GM21825 (cell line): ENCODE measurements around the gene RIMBP3B.
"Not testable (repeated sequence)": the region's sequence is repeated elsewhere in the genome, so short reads cannot be mapped to it uniquely, and the experiment has no call there.

Experiments
- ATAC-seq: cut with Tn5 transposase; IDR thresholded peaks from one replicate; pipeline ENCODE4 v1.9.1; 2021; ENCODE audit warnings: mild to moderate bottlenecking, moderate library complexity; ENCODE audit not compliant: unreplicated experiment

The RIMBP3B gene

GRCh38 chr22:21383701-21384467, at the start of gene RIMBP3B:
Gene RIMBP3B (plus strand): TSS chr22:21383751. CDS start chr22:21383859, 108 bp downstream.
- ATAC-seq, result peak; percentile 68

- not testable (repeated sequence) for ATAC-seq
These were observed 26.0 kb upstream of the RIMBP3B start for GRCh38 chr22:21357527-21357926.

GRCh38 chr22:21360525-21360924, 23.0 kb upstream of the RIMBP3B start:
- not testable (repeated sequence) for ATAC-seq

GRCh38 chr22:21362473-21362872, 21.1 kb upstream of the RIMBP3B start:
- ATAC-seq, result not testable (repeated sequence)

GRCh38 chr22:21363061-21363460, 20.5 kb upstream of the RIMBP3B start:
- ATAC-seq, result not testable (repeated sequence)

GRCh38 chr22:21363803-21364202, 19.7 kb upstream of the RIMBP3B start:
- not testable (repeated sequence) for ATAC-seq

- ATAC-seq, result not testable (repeated sequence)
These were observed 19.2 kb upstream of the RIMBP3B start for GRCh38 chr22:21364362-21364761.

GRCh38 chr22:21365337-21365736, 18.2 kb upstream of the RIMBP3B start:
- ATAC-seq, result not testable (repeated sequence)

- ATAC-seq, result not testable (repeated sequence)
These were observed 14.8 kb upstream of the RIMBP3B start for GRCh38 chr22:21368603-21369310.

- not testable (repeated sequence) for ATAC-seq
These were observed 7.7 kb upstream of the RIMBP3B start for GRCh38 chr22:21375880-21376279.

- not testable (repeated sequence) for ATAC-seq
These were observed 1.2 kb downstream of the RIMBP3B start for GRCh38 chr22:21384468-21385357.

- not testable (repeated sequence) for ATAC-seq
These were observed 5.9 kb downstream of the RIMBP3B start for GRCh38 chr22:21389480-21389879.

- not testable (repeated sequence) for ATAC-seq
These were observed 6.5 kb downstream of the RIMBP3B start for GRCh38 chr22:21390013-21390412.

GRCh38 chr22:21394613-21395012, 11.1 kb downstream of the RIMBP3B start:
- ATAC-seq, result not testable (repeated sequence)

- not testable (repeated sequence) for ATAC-seq
These were observed 17.8 kb downstream of the RIMBP3B start for GRCh38 chr22:21401197-21401969.

GRCh38 chr22:21402763-21403314, 19.3 kb downstream of the RIMBP3B start:
- ATAC-seq, result not testable (repeated sequence)

- ATAC-seq, result not testable (repeated sequence)
These were observed 23.6 kb downstream of the RIMBP3B start for GRCh38 chr22:21407139-21407538.

- not testable (repeated sequence) for ATAC-seq
These were observed 24.2 kb downstream of the RIMBP3B start for GRCh38 chr22:21407792-21408191.

- not testable (repeated sequence) for ATAC-seq
These were observed 32.8 kb downstream of the RIMBP3B start for GRCh38 chr22:21416375-21416774.
